Neural crest cell (in vitro differentiated cells): ENCODE data around the gene RAP1GAP2. TPM values are rescaled to one million over a fixed set of nuclear protein-coding genes. Genes with fewer than 3 reads are reported as not detected.

ENCODE experiments used
- DNase-seq: peaks from one replicate; pipeline ENCODE4 v3.0.0; 2021; ENCODE audit warnings: low read depth, mixed read lengths, low spot score
- H3K27ac Mint-ChIP-seq: one replicate; pipeline ENCODE4 v1.8.0; 2021; ENCODE audit warnings: mild to moderate bottlenecking, mixed read lengths; ENCODE audit not compliant: unreplicated experiment
- H3K27me3 Mint-ChIP-seq: 2 replicates; pipeline ENCODE4 v1.8.0; 2021; ENCODE audit warnings: low read depth, mild to moderate bottlenecking, mixed read lengths
- H3K36me3 Mint-ChIP-seq: 2 replicates; pipeline ENCODE4 v1.8.0; 2021; ENCODE audit warnings: low read depth, mild to moderate bottlenecking, mixed read lengths
- H3K4me1 Mint-ChIP-seq: 2 replicates; pipeline ENCODE4 v1.8.0; 2021; ENCODE audit warnings: mixed read lengths
- H3K4me3 Mint-ChIP-seq: one replicate; pipeline ENCODE4 v1.8.0; 2021; ENCODE audit warnings: mild to moderate bottlenecking, mixed read lengths
- H3K9me3 Mint-ChIP-seq: 2 replicates; pipeline ENCODE4 v1.8.0; 2021; ENCODE audit warnings: mixed read lengths
- total RNA-seq: library from RNA; stranded (reverse); gene quantifications from 2 replicates; pipeline ENCODE4 v1.2.1, GENCODE V29; 2021
- TF ChIP-seq, protein P1 (sequence below): fragments of 200-600 bp; sonication (generic); conservative IDR thresholded peaks from 2 replicates; pipeline ENCODE4 v1.5.0; 2021; ENCODE audit warnings: antibody characterized with exemption, mild to moderate bottlenecking

RAP1GAP2 gene
- total RNA-seq, 1 donor from 2014 or later, result 1.0 TPM

DNA sequence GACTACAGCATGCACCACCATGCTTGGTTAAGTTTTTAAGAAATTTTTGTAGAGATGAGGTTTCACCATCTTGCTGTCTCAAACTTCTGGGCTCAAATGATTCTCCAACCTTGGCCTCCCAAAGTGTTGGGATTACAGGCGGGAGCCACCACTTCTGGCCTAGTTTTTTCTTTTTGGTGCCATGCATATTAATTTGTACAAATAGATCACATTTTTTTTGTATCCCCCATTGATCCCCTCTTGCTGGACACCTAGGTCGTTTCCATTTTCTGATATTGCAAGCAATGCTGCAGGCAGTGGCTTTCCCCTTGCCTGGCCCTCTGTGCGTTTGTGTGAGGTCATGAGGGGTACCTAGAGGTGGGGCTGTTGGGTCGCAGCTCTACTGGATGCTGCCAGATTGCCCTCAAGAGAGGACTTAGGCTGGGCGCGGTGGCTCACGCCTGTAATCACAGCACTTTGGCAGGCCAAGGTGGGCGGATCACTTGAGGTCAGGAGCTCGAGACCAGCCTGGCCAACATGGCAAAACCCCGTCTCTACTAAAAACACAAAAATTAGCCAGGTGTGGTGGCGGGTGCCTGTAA, 23.8 kb downstream of the RAP1GAP2 start:
- Mint-ChIP-seq H3K9me3 (no peaks in the 10 kb centered on the region), H3K4me1 (peaks cover 4% of the 10 kb centered on the region), H3K27ac (no peak overlapping the region), H3K27me3 (no peaks in the 10 kb centered on the region), H3K4me3 (no peak overlapping the region), H3K36me3 (no peaks in the 10 kb centered on the region)
- TF ChIP-seq, protein P1, sequence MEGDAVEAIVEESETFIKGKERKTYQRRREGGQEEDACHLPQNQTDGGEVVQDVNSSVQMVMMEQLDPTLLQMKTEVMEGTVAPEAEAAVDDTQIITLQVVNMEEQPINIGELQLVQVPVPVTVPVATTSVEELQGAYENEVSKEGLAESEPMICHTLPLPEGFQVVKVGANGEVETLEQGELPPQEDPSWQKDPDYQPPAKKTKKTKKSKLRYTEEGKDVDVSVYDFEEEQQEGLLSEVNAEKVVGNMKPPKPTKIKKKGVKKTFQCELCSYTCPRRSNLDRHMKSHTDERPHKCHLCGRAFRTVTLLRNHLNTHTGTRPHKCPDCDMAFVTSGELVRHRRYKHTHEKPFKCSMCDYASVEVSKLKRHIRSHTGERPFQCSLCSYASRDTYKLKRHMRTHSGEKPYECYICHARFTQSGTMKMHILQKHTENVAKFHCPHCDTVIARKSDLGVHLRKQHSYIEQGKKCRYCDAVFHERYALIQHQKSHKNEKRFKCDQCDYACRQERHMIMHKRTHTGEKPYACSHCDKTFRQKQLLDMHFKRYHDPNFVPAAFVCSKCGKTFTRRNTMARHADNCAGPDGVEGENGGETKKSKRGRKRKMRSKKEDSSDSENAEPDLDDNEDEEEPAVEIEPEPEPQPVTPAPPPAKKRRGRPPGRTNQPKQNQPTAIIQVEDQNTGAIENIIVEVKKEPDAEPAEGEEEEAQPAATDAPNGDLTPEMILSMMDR, result no peak
- no peak for DNase-seq

DNA sequence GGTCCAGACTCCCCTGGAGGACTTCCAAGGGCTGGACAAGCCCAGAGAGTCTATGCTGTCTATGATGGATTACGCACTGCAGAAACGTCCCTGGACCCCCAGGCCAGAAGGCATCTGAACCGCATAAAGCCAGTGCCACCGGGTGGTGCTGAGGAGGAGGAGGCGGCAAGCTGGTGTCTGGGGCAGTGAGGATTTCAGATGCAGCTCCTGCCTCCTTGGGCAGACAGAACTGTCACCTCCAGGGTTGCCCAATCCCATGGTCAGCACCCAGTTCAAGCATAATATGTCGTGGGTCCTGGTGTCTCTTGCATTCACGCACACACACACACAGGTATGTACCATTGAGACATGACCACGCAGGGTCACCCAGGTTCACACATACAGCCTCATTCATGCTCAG, 25.6 kb downstream of the RAP1GAP2 start:
- Mint-ChIP-seq H3K36me3 (no peaks in the 10 kb centered on the region), H3K27me3 (peaks cover 2% of the 10 kb centered on the region), H3K27ac (no peak overlapping the region), H3K4me3 (no peak overlapping the region), H3K9me3 (no peaks in the 10 kb centered on the region), H3K4me1 (no peaks in the 10 kb centered on the region)
- TF ChIP-seq, protein P1, result no peak
- no peak for DNase-seq

DNA sequence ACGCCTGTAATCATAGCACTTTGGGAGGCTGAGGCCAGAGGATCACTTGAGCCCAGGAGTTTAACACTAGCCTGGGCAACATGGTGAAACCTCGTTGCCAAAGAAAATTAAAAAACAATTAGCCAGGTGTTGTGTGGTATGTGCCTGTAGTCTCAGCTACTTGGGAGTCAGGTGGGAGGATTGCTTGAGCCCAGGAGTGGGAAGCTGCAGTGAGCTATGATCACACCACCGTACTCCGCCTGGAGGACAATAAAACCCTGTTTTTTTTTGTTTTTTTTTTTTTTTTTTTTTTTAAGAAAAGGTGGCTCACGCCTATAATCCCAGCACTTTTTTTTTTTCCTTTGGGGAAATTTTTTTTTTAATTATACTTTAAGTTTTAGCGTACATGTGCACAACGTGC, 26.1 kb downstream of the RAP1GAP2 start:
- Mint-ChIP-seq H3K4me1 (no peaks in the 10 kb centered on the region), H3K4me3 (no peak overlapping the region), H3K36me3 (no peaks in the 10 kb centered on the region), H3K27ac (no peak overlapping the region), H3K9me3 (no peaks in the 10 kb centered on the region), H3K27me3 (peaks cover 6% of the 10 kb centered on the region)
- no peak for DNase-seq
- TF ChIP-seq, protein P1, result no peak

GRCh38 chr17:2825253-2825970, 29.2 kb downstream of the RAP1GAP2 start:
- TF ChIP-seq, protein P1, result no peak
- no peaks in the 10 kb centered on the region for H3K36me3 Mint-ChIP-seq
- peak overlapping the region; percentile 83 for H3K27ac Mint-ChIP-seq
- H3K4me3 Mint-ChIP-seq, result no peak overlapping the region
- H3K4me1 Mint-ChIP-seq, result no peaks in the 10 kb centered on the region
- peaks cover 9% of the 10 kb centered on the region for H3K27me3 Mint-ChIP-seq
- no peak for DNase-seq
- H3K9me3 Mint-ChIP-seq, result no peaks in the 10 kb centered on the region

- H3K4me3 Mint-ChIP-seq, result no peak overlapping the region
- no peak overlapping the region for H3K27ac Mint-ChIP-seq
- H3K27me3 Mint-ChIP-seq, result peaks cover 9% of the 10 kb centered on the region
- no peaks in the 10 kb centered on the region for H3K36me3 Mint-ChIP-seq
- no peaks in the 10 kb centered on the region for H3K9me3 Mint-ChIP-seq
- TF ChIP-seq, protein P1, result peak; percentile 98
- DNase-seq, result peak; percentile 88
- no peaks in the 10 kb centered on the region for H3K4me1 Mint-ChIP-seq
Measured at GRCh38 chr17:2828397-2829038, 32.3 kb downstream of the RAP1GAP2 start.
